GM13977 (cell line): ENCODE measurements around the gene PRPF6.

Source experiments
- DNase-seq: peaks from one replicate; pipeline ENCODE4 v3.0.0; 2012; ENCODE audit warnings: low spot score
- CTCF ChIP-seq: IDR thresholded peaks from 2 replicates; pipeline ENCODE4 v1.5.1; 2012; ENCODE audit warnings: mild to moderate bottlenecking, control low read depth; ENCODE audit not compliant: insufficient read depth; ENCODE audit errors: extremely low read depth, missing control alignments
- in situ Hi-C: fragments of 300-500 bp; cut with MboI; formaldehyde crosslinking; loops from one replicate; pipeline ENCODE4 v1.12.0; 2022; ENCODE audit warnings: low sequenced_read_pairs, low pct_unique_long_range_greater_than_20kb, mixed read lengths, inconsistent platforms; ENCODE audit not compliant: unreplicated experiment

PRPF6 gene

DNA sequence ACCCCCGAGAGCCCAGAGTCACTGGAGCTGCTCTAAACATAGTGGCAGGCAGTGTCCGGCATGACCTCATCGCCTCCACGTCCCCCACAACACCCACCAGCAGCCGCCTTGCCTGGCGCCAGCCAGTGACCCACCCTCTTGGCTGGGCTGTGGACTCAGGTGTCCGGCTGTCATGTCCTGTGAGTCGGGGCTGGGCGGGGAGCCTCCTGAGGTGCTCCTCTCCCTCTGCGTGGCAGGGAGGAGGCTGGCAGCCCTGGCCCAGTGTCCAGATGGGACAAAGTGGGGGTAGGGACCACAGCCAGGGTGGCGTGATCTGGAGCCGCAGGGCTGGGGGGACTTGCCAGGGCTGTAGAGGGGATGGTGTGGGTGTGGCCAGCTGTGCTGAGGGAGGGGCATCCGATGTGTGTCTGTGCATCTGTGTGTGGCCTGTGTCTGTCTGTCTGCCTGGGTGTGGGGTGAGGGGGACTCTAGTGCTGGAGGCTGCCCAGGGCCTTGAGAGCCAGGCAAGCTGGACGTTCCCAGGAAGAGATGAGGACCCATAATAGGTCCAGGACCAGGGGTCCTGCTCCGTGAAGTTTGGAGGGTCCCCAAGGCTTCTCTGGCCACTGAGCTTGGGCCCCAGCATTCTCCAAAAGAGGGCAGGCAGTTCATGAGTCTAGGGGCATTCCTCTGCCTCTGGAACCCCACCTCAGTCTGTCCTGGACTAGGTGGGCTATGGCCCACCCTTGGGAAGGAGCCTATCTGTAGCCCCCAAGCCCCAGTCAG lies 70.8 kb downstream of the PRPF6 start:
- no peak for TF ChIP-seq CTCF
- in situ Hi-C loops, result no loop called here
- DNase-seq, result no peak

- in situ Hi-C loops, result no loop called here
- no peak for DNase-seq
- TF ChIP-seq CTCF, result no peak
Measured at GRCh38 chr20:64052326-64052722, 71.4 kb downstream of the PRPF6 start.

DNA sequence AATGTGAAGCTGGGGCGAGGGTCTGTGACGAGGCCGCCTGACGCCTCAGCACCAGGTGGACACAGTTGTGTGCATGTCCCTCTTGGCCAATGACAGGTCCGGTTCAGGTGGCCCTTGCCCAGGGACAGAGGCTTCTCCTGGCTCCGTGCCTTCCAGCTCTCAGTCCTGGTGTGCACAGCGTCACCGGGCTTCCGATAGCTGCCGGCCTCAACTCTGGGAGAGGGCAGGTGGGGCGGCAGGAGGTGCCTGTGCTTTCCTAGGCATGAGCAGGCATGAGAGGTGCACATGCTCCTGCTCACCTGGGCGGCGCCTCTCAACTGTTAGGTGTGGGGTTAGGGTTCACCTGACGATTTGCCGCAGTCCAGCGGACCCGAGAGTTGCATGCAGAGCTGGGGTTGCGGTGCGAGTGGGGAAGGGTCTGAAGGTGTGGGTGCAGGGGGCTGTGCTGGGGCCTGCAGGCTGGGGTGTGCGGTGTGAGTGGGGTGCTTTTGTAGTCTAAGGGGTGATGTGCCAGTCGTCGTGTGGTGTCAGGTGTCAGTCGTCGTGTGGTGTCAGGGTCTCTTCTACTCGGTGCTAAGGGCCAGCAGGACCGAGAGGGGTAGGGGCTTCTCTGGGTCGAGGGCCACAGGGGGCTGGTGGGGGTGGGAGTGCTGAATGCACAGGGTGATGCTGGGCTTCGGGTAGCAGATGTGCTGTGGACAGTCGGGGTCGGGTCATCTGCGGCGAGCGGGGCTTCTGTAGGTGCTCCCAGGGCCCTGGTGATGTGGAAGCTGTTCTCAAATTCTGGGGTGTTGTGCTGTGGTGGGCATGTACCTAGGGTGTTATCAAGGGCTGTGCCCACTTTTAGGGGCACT lies 72.3 kb downstream of the PRPF6 start:
- no peak for DNase-seq
- in situ Hi-C loops, result no loop called here
- no peak for TF ChIP-seq CTCF

DNA sequence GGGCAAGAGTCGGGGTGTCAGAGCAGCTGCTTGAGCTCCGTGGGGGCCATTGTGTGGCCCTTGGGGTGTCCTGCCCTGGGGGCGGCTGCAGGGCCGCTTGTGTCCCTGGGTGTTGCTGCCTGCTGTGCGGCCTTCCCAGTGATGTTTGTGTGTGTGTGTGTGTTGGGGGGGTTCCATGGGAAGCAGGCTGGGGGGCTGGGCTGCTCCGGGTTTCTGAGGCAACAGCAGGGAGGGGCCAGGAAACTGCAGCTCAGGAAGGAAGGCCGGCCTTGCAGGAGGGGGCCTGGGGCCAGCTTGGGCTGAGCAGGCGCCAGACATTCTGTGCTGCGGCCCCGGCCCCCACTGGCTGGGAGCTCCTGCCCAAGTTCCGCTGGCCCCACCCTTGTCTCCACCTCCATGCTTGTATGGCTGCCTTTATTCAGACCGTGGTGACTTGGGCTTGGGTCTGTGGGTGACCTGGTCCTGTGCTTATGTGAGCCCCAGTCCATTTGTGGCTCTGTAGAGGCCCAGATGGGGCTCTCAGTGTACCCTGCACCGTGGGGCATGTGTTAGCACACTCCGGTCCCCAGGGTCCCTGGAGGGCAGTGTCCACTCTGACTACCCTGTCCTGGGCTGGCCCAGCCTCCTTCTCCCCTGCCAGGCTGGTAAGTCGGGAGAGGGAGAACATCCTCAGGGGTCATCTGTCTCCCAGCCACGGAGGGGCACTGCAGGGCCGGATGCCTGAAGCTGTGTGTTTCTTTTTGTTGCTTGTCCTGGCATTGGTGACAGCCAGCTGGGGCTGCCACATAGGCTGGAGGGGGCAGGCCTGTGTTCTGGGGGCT lies 73.1 kb downstream of the PRPF6 start:
- DNase-seq, result peak; percentile 64
- in situ Hi-C loops, result no loop called here

DNA sequence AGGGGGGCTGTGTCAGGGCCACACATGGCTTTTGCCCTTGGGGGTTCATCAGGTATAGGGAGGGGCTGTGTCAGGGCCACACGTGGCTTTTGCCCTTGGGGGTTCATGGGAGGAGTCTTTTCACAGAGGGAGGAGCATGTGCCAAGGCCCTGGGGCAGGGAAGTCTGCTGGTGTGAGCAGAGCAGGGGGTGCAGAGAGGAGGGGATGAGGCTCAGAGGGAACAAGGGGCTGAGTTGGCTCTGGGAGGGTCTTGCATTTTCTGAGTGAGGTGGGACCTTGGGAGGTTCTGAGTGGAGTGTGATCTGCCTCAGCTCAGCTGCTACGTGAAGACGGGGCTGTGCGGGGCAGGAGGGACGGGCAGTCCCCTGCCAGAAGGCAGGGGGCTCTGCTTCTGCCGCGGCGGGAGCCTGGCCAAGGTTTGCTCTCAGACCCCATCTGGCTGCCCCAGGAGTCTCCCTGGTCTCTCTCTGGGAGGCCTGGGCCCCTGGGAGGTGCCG lies 74.5 kb downstream of the PRPF6 start:
- no peak for TF ChIP-seq CTCF
- DNase-seq, result no peak
- in situ Hi-C loops, result no loop called here

More for the DNA sequence above, 73.1 kb downstream of the PRPF6 start:
- TF ChIP-seq CTCF, result peak; percentile 33
